PC-3 (cell line): Measurements from ENCODE around the gene CYBA. TPM values are rescaled to one million over a fixed set of nuclear protein-coding genes. Genes with fewer than 3 reads are reported as not detected.

Source experiments
- ATAC-seq: fragments of 200-7000 bp; cut with Tn5 transposase; 2 replicates; pipeline ENCODE4 v1.9.1; 2020; ENCODE audit warnings: mild to moderate bottlenecking, moderate library complexity
- BruUV-seq: library from RNA; stranded (reverse); fragments of 400-500 nt; replicated peaks from 2 replicates; lab custom pipeline; 2021; lab: Mats Ljungman, UMichigan
- CTCF ChIA-PET: fragments of 300-600 bp; sonication (Branson Sonifier 250); formaldehyde crosslinking; loops from one replicate; lab custom pipeline; 2022; ENCODE audit warnings: antibody characterized with exemption; lab: Charles Lee
- POLR2A ChIA-PET: fragments of 300-600 bp; sonication (Branson Sonifier 250); formaldehyde crosslinking; loops from one replicate; lab custom pipeline; 2022; ENCODE audit warnings: antibody characterized with exemption; ENCODE audit not compliant: unreplicated experiment; lab: Charles Lee
- DNase-seq: peaks from one replicate; pipeline ENCODE4 v3.0.0-alpha.2; 2015
- H2AFZ ChIP-seq: fragments of 300-600 bp; sonication (generic); 2 replicates; pipeline ENCODE4 v1.6.0; 2016; ENCODE audit warnings: antibody characterized with exemption, low read length
- H3F3A ChIP-seq: fragments of 300-600 bp; sonication (generic); one replicate; pipeline ENCODE4 v1.6.0; 2017; ENCODE audit warnings: antibody characterized with exemption, low read length, control low read depth, mild to moderate bottlenecking; ENCODE audit not compliant: unreplicated experiment
- H3K27ac ChIP-seq: fragments of 300-600 bp; sonication (generic); 2 replicates; pipeline ENCODE4 v1.5.1; 2016; ENCODE audit warnings: mild to moderate bottlenecking, low read length
- H3K27me3 ChIP-seq: fragments of 300-600 bp; sonication (generic); 2 replicates; pipeline ENCODE4 v1.6.1; 2016; ENCODE audit warnings: low read length, mixed read lengths
- H3K36me3 ChIP-seq: fragments of 300-600 bp; sonication (generic); 2 replicates; pipeline ENCODE4 v1.6.1; 2016; ENCODE audit warnings: low read depth, mixed run types, low read length, mixed read lengths
- H3K4me1 ChIP-seq: fragments of 300-600 bp; sonication (generic); 2 replicates; pipeline ENCODE4 v1.5.1; 2016; ENCODE audit warnings: low read length; ENCODE audit not compliant: insufficient read depth
- H3K4me2 ChIP-seq: fragments of 300-600 bp; sonication (generic); 2 replicates; pipeline ENCODE4 v1.6.0; 2016; ENCODE audit warnings: low read length
- H3K4me3 ChIP-seq: fragments of 300-600 bp; sonication (generic); 2 replicates; pipeline ENCODE4 v1.5.1; 2016; ENCODE audit warnings: mild to moderate bottlenecking, low read length, mixed read lengths
- H3K79me2 ChIP-seq: fragments of 300-600 bp; sonication (generic); 2 replicates; pipeline ENCODE4 v1.6.1; 2017; ENCODE audit warnings: low read length, mixed read lengths
- H3K9ac ChIP-seq: fragments of 300-600 bp; sonication (generic); 2 replicates; pipeline ENCODE4 v1.6.0; 2016; ENCODE audit warnings: mild to moderate bottlenecking, low read length
- H3K9me2 ChIP-seq: fragments of 300-600 bp; sonication (generic); replicated peaks from 2 replicates; pipeline ENCODE4 v1.6.1; 2016; ENCODE audit warnings: mixed run types, low read length, mixed read lengths
- H3K9me3 ChIP-seq: fragments of 300-600 bp; sonication (generic); 2 replicates; pipeline ENCODE4 v1.6.1; 2016; ENCODE audit warnings: low read length, mixed read lengths
- H4K20me1 ChIP-seq: fragments of 300-600 bp; sonication (generic); 2 replicates; pipeline ENCODE4 v1.6.1; 2016; ENCODE audit warnings: low read length, mixed read lengths
- EZH2 ChIP-seq: fragments of 300-600 bp; sonication (generic); IDR thresholded peaks from one replicate; pipeline ENCODE4 v1.6.1; 2017; ENCODE audit warnings: antibody characterized with exemption, mild to moderate bottlenecking, low read length; ENCODE audit not compliant: unreplicated experiment
- EZH2phosphoT487 ChIP-seq: fragments of 300-600 bp; sonication (generic); IDR thresholded peaks from 2 replicates; pipeline ENCODE4 v1.6.1; 2018; ENCODE audit warnings: mild to moderate bottlenecking, antibody characterized with exemption, low read length, borderline replicate concordance
- intact Hi-C: fragments of 100-400 bp; cut with micrococcal nuclease; formaldehyde crosslinking; loops from 2 replicates; pipeline ENCODE4 v1.9.0; 2023
- total RNA-seq: library from RNA; depleted of rRNA; stranded (reverse); fragments of >200 nt; gene quantifications from 2 replicates; pipeline ENCODE4 v1.2.3, GENCODE V29; 2014
- TF ChIP-seq, protein P1 (sequence below): fragments of 300-600 bp; sonication (generic); conservative IDR thresholded peaks from 2 replicates; pipeline ENCODE4 v1.5.1; 2017; ENCODE audit warnings: antibody characterized with exemption, low read depth, mild to moderate bottlenecking, low read length

CYBA gene
- total RNA-seq, 1 experiment from 2014 or later, result not detected

- ATAC-seq (no peak), DNase-seq (no peak)
- no peak overlapping the region for H3K27ac ChIP-seq
- H2AFZ ChIP-seq, result no peak overlapping the region
- no peak overlapping the region for H3K4me3 ChIP-seq
- H3K79me2 ChIP-seq, result no peaks in the 10 kb centered on the region
- CTCF ChIA-PET, result no interaction called here
- H4K20me1 ChIP-seq, result no peaks in the 10 kb centered on the region
- no peak overlapping the region for H3K9ac ChIP-seq
- no peaks in the 10 kb centered on the region for H3K9me3 ChIP-seq
- H3F3A ChIP-seq, result no peaks in the 10 kb centered on the region
- BruUV-seq, result no TSS peak
- no peaks in the 10 kb centered on the region for H3K36me3 ChIP-seq
- POLR2A ChIA-PET, result no interaction called here
- H3K4me2 ChIP-seq, result no peak overlapping the region
- TF ChIP-seq, protein P1, sequence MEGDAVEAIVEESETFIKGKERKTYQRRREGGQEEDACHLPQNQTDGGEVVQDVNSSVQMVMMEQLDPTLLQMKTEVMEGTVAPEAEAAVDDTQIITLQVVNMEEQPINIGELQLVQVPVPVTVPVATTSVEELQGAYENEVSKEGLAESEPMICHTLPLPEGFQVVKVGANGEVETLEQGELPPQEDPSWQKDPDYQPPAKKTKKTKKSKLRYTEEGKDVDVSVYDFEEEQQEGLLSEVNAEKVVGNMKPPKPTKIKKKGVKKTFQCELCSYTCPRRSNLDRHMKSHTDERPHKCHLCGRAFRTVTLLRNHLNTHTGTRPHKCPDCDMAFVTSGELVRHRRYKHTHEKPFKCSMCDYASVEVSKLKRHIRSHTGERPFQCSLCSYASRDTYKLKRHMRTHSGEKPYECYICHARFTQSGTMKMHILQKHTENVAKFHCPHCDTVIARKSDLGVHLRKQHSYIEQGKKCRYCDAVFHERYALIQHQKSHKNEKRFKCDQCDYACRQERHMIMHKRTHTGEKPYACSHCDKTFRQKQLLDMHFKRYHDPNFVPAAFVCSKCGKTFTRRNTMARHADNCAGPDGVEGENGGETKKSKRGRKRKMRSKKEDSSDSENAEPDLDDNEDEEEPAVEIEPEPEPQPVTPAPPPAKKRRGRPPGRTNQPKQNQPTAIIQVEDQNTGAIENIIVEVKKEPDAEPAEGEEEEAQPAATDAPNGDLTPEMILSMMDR, result no peak
- no peak for TF ChIP-seq EZH2
- TF ChIP-seq EZH2phosphoT487, result no peak
- no peaks in the 10 kb centered on the region for H3K9me2 ChIP-seq
- 0 out of 2 replicates have a peak, but pooled peaks cover 4% of the 10 kb centered on the region for H3K4me1 ChIP-seq
- intact Hi-C loops, result no loop called here
- no peaks in the 10 kb centered on the region for H3K27me3 ChIP-seq
Measured at GRCh38 chr16:88635671-88636319, 15.1 kb downstream of the CYBA start.

DNA sequence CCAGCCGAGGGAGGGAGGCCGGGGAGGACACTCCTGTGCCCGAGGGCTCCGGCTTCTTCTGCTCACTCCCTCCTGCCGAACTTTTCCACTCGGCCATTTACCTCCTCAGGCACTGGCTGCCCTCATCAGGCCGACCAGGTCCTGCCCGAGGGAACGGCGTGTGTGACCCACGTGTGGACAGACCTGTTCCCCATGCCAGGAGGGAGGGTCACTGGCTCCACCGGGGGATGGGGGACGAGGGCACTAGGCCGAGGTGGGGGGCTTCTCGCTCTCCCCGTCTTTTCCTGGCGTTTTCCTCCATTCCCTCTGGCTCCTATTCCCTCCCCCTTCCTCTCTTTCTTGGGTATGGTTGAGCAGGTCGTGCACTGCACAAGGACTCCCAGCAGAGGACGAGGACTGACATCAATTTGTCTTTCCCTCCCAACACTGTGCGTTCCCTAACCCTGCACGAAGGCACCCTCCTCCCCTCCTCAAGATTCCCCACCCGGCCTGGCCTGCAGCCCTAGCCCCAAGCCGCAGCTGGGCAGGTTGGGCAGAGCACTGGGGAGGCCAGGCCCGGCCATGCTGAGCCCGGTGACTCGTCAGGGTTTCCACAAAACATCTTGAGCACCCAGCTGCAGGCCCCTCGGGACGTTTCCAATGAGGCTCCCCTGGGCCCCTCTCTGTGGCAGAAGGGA lies 15.7 kb downstream of the CYBA start:
- Histone ChIP-seq H3K4me1 (0 out of 2 replicates have a peak, but pooled peaks cover 4% of the 10 kb centered on the region), H3F3A (no peaks in the 10 kb centered on the region), H3K79me2 (no peaks in the 10 kb centered on the region), H3K4me2 (no peak overlapping the region), H3K27me3 (no peaks in the 10 kb centered on the region), H3K9me2 (no peaks in the 10 kb centered on the region), H3K9me3 (no peaks in the 10 kb centered on the region), H3K36me3 (no peaks in the 10 kb centered on the region), H4K20me1 (no peaks in the 10 kb centered on the region), H3K9ac (no peak overlapping the region), H3K4me3 (no peak overlapping the region), H2AFZ (no peak overlapping the region), H3K27ac (no peak overlapping the region)
- ChIA-PET POLR2A (no interaction called here), CTCF (no interaction called here)
- no peak for TF ChIP-seq EZH2phosphoT487
- TF ChIP-seq, protein P1, result no peak
- no peak for TF ChIP-seq EZH2
- no peak; the same call in 1 of the 2 replicates for ATAC-seq
- DNase-seq, result no peak
- intact Hi-C loops, result no loop called here
- no TSS peak for BruUV-seq
